ENCODE results near the gene WNT7B.

WNT7B gene

DNA sequence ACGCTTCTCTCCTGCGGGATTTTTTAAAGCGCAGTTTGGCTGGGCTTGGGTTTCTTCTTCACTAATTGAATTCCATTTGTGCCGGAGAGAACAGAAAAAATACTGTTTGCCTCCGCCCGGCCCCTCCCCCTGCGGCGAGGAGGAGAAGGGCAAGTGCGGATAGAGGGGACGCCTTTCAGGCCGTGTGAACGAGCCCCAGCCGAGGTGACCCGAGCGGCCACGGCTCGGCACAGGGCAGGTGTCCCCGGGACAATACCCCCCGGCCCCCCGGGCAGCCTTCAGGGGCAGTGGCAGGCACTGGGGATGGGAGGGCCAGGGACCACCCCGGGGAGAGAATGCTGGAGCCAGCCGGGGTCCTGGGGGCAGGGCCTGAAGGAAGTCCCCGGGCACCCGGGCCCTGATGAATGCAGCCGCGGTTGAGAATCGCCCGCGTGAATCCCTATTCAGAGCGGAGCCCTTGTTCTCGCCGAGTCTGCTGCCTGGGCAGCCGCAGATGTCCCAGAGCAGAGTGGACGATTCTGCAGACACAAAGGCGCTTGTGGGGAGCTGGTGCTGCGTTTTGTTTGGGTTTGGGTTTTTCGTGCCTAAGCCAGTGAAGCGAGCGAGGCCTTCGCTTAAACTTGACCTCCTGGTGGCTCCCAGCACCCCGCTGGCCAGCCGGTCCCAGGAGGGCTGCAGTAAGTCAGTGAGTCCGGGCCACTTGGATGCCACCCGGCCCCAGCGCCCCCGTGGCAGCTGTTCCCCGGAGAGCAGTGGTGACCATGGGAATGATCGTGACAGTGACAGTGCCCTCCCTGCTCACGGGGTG, 96.0 kb downstream of the WNT7B start:
- H3K79me1 ChIP-seq (ENCODE audit: low read depth, low read length): peaks cover 4% of the 10 kb centered on the region
- peak overlapping the region; percentile 85 for H2BK15ac ChIP-seq (ENCODE audit: low read length)
- H2AFZ ChIP-seq (ENCODE audit: low read length): peak overlapping the region; percentile 94
- peaks cover 56 to 57% of the 10 kb centered on the region in 2 donors for H3K4me1 ChIP-seq (ENCODE audit: control insufficient read depth in 2 of 2, insufficient read depth in 1 of 2, low read depth in 1 of 2, low read length in 2 of 2)
- H3K4ac ChIP-seq (ENCODE audit: low read length): peak overlapping the region; percentile 37
- no peak overlapping the region for H4K91ac ChIP-seq (ENCODE audit: low read depth, low read length, poor library complexity)
- peak overlapping the region; percentile 2 for H2BK120ac ChIP-seq (ENCODE audit: low read depth, low read length)
- no peaks in the 10 kb centered on the region for H3K9me3 ChIP-seq (replicated peaks in 1 of 2; ENCODE audit: control insufficient read depth in 2 of 2, insufficient read depth in 1 of 2, low read depth in 1 of 2, low read length in 2 of 2)
- no peaks in the 10 kb centered on the region for H3K36me3 ChIP-seq (replicated peaks in 1 of 2; ENCODE audit: control insufficient read depth in 2 of 2, insufficient read depth in 2 of 2, low read length in 2 of 2)
- peaks cover 0 to 56% (median 3%) of the 10 kb centered on the region in 3 experiments for H3K27me3 ChIP-seq (ENCODE audit: control insufficient read depth in 3 of 3, insufficient read depth in 3 of 3, low read depth in 1 of 3, low read length in 3 of 3)
- no CpG with 5 or more reads among the region's 49 CpGs for WGBS, 2 donors (ENCODE audit: extremely low coverage in 2 of 2, insufficient read length in 2 of 2, insufficient replicate concordance in 1 of 2)
- peak overlapping the region; percentile 30 for H2AK5ac ChIP-seq (ENCODE audit: low read depth, low read length)
- H3K9ac ChIP-seq (ENCODE audit: low read depth, low read length, poor library complexity): no peak overlapping the region
- peak overlapping the region; percentile 31 for H3K23ac ChIP-seq (ENCODE audit: low read depth, low read length, poor library complexity)
- no peak overlapping the region for H3K27ac ChIP-seq (replicated peaks; ENCODE audit: low read length)
- H3K4me2 ChIP-seq (ENCODE audit: insufficient read depth, low read length, poor library complexity, severe bottlenecking): peak overlapping the region; percentile 64
- H3K14ac ChIP-seq (ENCODE audit: low read length): peak overlapping the region; percentile 97
- peak overlapping the region; percentile 92 for H3K18ac ChIP-seq (ENCODE audit: low read length)
- peak overlapping the region; percentile 84 for H2BK12ac ChIP-seq (ENCODE audit: low read length)
- peak overlapping the region; percentile 17 for H4K8ac ChIP-seq (ENCODE audit: low read depth, low read length)
- H3K4me3 ChIP-seq (ENCODE audit: low read length in 2 of 2): peak overlapping the region in 1 of 2 donors; percentile 35
- no peak for DNase-seq (ENCODE audit: low spot score)
- H2BK5ac ChIP-seq (ENCODE audit: low read length): peak overlapping the region; percentile 29

DNA sequence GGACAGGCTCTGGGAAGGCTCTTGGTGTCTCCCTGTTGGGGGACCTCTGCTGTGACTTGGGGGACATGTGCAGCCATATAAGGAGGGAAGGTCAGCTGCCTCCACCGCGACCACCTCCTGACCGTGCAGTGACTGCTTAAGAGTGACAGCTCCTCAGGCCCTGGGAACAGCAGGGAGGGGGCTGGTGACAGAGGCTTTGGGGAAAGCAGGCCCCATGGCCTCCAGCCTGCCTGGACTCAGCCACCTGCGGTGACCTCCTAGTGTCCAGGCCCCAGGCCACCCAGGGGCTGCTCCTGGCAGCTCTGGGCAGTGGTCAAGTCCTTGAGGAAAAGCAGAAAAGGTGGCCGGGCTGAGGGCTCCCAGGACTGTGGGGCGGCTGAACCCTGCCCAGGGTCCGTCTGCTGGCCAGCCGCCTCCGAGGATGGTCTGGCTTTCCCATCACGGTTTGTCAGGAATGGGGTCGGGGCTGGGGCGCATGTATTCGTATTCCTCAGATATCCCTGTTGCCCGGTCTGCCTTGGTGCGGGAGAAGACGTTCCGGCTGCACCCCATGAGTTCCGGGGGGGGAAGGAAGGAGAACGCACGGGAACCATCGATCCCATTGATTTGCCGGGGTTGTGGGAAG, 96.8 kb downstream of the WNT7B start:
- Histone ChIP-seq H4K8ac (ENCODE audit: low read depth, low read length) (no peak overlapping the region), H2AK5ac (ENCODE audit: low read depth, low read length) (peak overlapping the region; percentile 92), H2BK120ac (ENCODE audit: low read depth, low read length) (peak overlapping the region; percentile 10), H4K91ac (ENCODE audit: low read depth, low read length, poor library complexity) (no peak overlapping the region), H3K36me3 (replicated peaks in 1 of 2; ENCODE audit: control insufficient read depth in 2 of 2, insufficient read depth in 2 of 2, low read length in 2 of 2) (no peaks in the 10 kb centered on the region), H3K79me1 (ENCODE audit: low read depth, low read length) (peaks cover 4% of the 10 kb centered on the region), H3K4ac (ENCODE audit: low read length) (peak overlapping the region; percentile 45), H3K14ac (ENCODE audit: low read length) (peak overlapping the region; percentile 25), H3K23ac (ENCODE audit: low read depth, low read length, poor library complexity) (peak overlapping the region; percentile 22), H3K27me3 (ENCODE audit: control insufficient read depth in 3 of 3, insufficient read depth in 3 of 3, low read depth in 1 of 3, low read length in 3 of 3) (peaks cover 0 to 56% (median 3%) of the 10 kb centered on the region in 3 experiments), H2BK5ac (ENCODE audit: low read length) (no peak overlapping the region), H2BK12ac (ENCODE audit: low read length) (peak overlapping the region; percentile 43), H3K4me3 (ENCODE audit: low read length in 2 of 2) (peak overlapping the region; percentile 22 to 35), H3K4me1 (ENCODE audit: control insufficient read depth in 2 of 2, insufficient read depth in 1 of 2, low read depth in 1 of 2, low read length in 2 of 2) (peaks cover 50% of the 10 kb centered on the region in 2 donors), H2BK15ac (ENCODE audit: low read length) (peak overlapping the region; percentile 77), H3K18ac (ENCODE audit: low read length) (peak overlapping the region; percentile 69), H3K27ac (replicated peaks; ENCODE audit: low read length) (no peak overlapping the region), H2AFZ (ENCODE audit: low read length) (peak overlapping the region; percentile 94), H3K4me2 (ENCODE audit: insufficient read depth, low read length, poor library complexity, severe bottlenecking) (peak overlapping the region; percentile 64), H3K9ac (ENCODE audit: low read depth, low read length, poor library complexity) (peak overlapping the region; percentile 27), H3K9me3 (replicated peaks in 1 of 2; ENCODE audit: control insufficient read depth in 2 of 2, insufficient read depth in 1 of 2, low read depth in 1 of 2, low read length in 2 of 2) (no peaks in the 10 kb centered on the region)
- no CpG with 5 or more reads among the region's 22 CpGs for WGBS, 2 donors (ENCODE audit: extremely low coverage in 2 of 2, insufficient read length in 2 of 2, insufficient replicate concordance in 1 of 2)
- DNase-seq (ENCODE audit: low spot score): no peak

DNA sequence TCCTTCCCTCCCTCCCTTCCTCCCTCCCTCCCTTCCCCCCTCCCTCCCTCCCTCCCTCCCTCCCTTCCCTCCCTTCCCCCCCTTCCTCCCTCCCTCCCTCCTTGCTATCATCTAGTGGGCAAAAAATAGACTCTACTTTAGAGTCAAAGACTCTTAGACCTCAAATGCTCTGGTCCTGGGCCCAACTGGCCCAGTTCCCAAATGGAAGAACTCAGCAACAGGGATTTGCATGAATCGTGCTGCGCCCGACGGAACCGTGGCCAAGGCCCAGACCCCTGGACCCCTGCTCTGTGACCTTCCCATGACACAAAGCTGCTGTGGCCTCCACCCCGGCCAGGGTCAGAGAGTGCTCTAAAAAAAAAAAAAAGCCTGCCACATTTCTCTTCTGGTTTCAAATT, 97.4 kb downstream of the WNT7B start:
- Histone ChIP-seq H3K27me3 (ENCODE audit: control insufficient read depth in 3 of 3, insufficient read depth in 3 of 3, low read depth in 1 of 3, low read length in 3 of 3) (peaks cover 0 to 53% (median 3%) of the 10 kb centered on the region in 3 experiments), H4K8ac (ENCODE audit: low read depth, low read length) (no peak overlapping the region), H3K79me1 (ENCODE audit: low read depth, low read length) (peaks cover 4% of the 10 kb centered on the region), H2AK5ac (ENCODE audit: low read depth, low read length) (peak overlapping the region; percentile 92), H3K18ac (ENCODE audit: low read length) (peak overlapping the region; percentile 20), H2BK15ac (ENCODE audit: low read length) (no peak overlapping the region), H3K23ac (ENCODE audit: low read depth, low read length, poor library complexity) (no peak overlapping the region), H2AFZ (ENCODE audit: low read length) (no peak overlapping the region), H2BK12ac (ENCODE audit: low read length) (no peak overlapping the region), H3K9ac (ENCODE audit: low read depth, low read length, poor library complexity) (no peak overlapping the region), H3K36me3 (replicated peaks in 1 of 2; ENCODE audit: control insufficient read depth in 2 of 2, insufficient read depth in 2 of 2, low read length in 2 of 2) (no peaks in the 10 kb centered on the region), H3K9me3 (replicated peaks in 1 of 2; ENCODE audit: control insufficient read depth in 2 of 2, insufficient read depth in 1 of 2, low read depth in 1 of 2, low read length in 2 of 2) (no peaks in the 10 kb centered on the region), H3K4me2 (ENCODE audit: insufficient read depth, low read length, poor library complexity, severe bottlenecking) (no peak overlapping the region), H2BK120ac (ENCODE audit: low read depth, low read length) (no peak overlapping the region), H3K4ac (ENCODE audit: low read length) (no peak overlapping the region), H4K91ac (ENCODE audit: low read depth, low read length, poor library complexity) (no peak overlapping the region), H3K4me3 (ENCODE audit: low read length in 2 of 2) (no peak overlapping the region), H3K14ac (ENCODE audit: low read length) (no peak overlapping the region), H3K27ac (replicated peaks; ENCODE audit: low read length) (no peak overlapping the region), H3K4me1 (ENCODE audit: control insufficient read depth in 2 of 2, insufficient read depth in 1 of 2, low read depth in 1 of 2, low read length in 2 of 2) (peaks cover 43 to 47% of the 10 kb centered on the region in 2 donors), H2BK5ac (ENCODE audit: low read length) (no peak overlapping the region)
- no peak for DNase-seq (ENCODE audit: low spot score)
- WGBS, 2 donors (ENCODE audit: extremely low coverage in 2 of 2, insufficient read length in 2 of 2, insufficient replicate concordance in 1 of 2): no CpG with 5 or more reads among the region's 6 CpGs

All from neuronal stem cell (in vitro differentiated cells).